Measurements from ENCODE around the gene GPR141. TPM values are rescaled to one million over a fixed set of nuclear protein-coding genes. Genes with fewer than 3 reads are reported as not detected.
A peak's percentile ranks its signal among the peaks of the same experiment; 100 is the strongest.
"Not testable (repeated sequence)": the region's sequence is repeated elsewhere in the genome, so short reads cannot be mapped to it uniquely, and the experiment has no call there.

The GPR141 gene
- total RNA-seq, 1 donor from 2014 or later: 0.60 TPM

DNA sequence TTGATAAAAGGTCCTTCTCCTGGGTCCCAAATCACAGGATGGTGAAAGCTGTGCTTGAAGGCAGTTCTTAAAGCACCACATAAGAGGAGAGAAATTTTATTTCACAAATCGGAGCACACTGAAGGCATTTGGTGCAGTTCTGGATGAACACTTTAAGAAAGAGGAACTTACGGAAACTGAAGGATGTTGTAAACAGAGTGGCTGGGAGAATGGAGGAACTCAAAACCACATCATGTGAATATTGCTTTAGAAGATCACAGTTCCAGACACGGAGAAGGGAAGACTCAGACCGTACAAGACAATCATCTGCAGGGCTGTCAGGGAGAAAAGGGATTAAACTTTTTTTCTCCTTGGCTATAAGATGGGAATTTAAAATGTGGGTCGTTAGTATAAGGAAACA lies 9.0 kb upstream of the GPR141 start:
- DNase-seq (ENCODE audit: missing footprints) (no peak), ATAC-seq (peak; percentile 44)
- intact Hi-C loops (cut with DNase I): no loop called here

DNA sequence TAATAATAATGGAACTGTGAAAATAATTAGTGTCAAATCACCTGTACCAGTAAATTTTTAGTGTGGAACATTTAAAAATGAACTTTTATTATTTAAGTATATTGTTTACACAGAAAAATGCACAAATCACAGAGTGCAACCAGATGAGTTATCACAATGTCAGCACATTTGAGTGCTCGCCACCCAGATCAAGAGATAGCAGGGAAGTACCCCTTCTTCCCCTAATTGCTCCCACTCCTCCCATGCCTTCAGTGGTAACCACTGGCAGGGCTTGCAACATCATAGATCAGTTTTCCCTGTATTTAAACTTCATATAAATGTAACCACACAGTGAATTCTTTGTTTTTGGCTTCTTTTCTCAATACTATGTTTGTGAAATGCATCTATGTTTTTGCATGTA lies 7.8 kb upstream of the GPR141 start:
- intact Hi-C loops (cut with DNase I): no loop called here
- ATAC-seq: no peak
- no peak for DNase-seq (ENCODE audit: missing footprints)

DNA sequence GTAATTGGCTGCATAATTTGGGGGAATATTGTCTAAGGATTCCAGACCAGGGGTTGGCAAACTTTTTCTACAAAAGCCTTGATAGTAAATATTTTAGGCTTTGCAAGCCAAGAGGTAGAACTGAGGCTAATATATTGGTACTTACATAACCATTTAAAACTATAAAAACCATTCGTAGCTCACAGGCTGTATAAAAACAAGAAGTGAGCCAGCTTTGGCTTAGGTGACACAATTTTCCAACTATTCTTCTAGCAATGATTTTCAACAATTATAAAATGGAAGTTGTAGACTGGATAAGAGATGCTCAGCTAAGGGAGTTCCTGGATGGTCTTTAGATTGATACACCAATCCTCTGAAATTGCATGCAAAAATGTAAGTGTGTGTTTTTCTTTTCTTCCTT lies 1.4 kb downstream of the GPR141 start:
- DNase-seq (ENCODE audit: missing footprints): no peak
- no peak for ATAC-seq
- intact Hi-C loops (cut with DNase I): no loop called here

DNA sequence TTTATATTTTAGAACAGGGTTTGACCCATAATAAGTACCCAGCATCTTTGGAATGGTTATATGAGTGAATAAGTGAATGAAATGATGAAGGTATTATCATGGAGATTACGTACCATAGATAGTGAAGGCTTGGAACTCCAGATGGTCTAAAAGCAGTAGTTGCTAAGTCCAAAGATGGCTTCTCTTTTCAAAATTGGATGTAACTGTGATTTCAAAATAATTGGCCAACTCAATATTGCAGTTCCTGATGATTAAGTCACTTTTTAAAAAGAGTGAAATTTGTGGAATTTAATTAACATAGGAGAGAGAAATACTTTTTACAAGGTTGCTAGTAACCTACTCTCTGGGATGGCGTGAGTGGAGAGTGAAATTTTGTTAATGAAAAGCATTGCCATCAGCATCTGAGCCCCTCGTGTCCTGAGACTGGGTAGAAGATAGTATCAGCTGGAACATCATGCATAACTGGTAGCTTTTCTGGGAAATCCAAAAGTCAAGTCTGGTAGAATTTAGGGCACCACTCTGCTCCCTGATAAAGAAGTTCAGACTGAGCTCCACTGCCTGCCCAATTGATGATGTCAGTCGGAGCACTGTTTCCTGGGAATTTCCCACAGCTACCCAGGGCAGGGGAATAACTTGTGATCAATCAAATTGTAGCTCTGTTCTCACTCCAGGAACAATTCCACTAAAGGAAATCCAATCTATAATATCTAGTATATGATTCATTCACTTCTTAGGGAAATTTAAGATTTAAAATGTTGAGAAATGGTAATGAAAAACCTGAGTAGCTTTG lies 3.2 kb downstream of the GPR141 start:
- intact Hi-C loops (cut with DNase I): no loop called here
- ATAC-seq: no peak
- DNase-seq (ENCODE audit: missing footprints): no peak

DNA sequence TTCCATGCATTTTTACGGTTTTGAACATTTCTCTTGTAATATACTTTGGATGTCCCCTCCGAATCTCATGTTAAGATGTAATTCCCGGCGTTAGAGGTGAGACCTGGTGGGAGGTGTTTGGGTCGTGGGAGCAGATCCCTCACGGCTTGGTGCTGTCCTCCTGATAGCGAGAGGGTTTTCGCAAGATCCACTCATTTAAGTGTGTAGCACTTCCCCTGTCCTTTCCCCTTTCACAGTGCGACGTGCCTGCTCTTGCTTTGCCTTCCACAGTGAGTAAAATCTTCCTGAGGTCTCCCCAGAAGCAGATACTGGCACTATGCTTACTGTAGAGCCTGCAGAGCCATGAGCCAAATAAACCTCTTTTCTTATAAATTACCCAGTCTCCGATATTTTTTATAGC lies 6.6 kb downstream of the GPR141 start:
- ATAC-seq: no peak
- DNase-seq (ENCODE audit: missing footprints): no peak
- intact Hi-C loops (cut with DNase I): no loop called here

DNA sequence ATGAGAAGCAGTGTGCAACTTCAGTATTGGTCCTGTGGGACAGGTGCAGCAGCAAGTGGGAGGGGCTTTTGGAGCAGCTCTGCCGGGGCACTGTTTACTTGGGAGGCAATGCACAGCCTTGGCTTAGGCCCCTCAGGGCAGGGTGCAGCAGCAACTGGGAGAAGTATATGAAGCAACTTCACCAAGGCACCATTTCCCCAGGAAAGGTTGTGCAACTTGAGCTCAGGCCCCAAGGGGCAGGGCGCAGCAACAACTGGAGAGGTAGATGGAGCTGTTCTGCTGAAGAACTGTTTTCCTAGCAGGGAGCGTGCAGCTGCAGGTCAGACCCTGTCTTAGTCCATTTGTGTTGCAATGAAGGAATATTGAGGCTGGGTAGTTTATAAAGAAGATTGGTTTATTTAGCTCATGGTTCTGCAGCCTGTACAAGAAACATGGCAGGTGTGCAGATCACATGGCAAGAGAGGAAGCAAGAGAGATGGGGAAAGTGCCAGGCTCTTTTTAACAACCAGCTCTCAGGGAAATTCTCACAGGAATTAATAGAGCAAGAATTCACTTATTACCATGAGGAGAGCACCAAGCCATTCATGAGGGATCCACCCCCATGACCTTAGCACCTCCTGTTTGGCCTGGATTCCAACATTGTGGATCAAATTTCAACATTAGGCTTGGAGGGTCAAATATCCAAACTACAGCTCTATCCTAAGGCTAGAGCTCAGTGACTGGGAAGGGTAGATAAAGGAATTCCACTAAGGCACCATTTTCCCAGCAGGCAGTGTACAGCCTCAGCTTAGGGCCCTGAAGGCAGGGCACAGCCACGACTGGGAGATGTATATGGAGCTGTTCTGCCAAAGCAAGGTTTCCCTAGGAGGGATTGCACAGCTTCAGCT lies 10.9 kb downstream of the GPR141 start:
- DNase-seq (ENCODE audit: missing footprints) (peak; percentile 79), ATAC-seq (peak; percentile 64)
- intact Hi-C loops (cut with DNase I): no loop called here

DNA sequence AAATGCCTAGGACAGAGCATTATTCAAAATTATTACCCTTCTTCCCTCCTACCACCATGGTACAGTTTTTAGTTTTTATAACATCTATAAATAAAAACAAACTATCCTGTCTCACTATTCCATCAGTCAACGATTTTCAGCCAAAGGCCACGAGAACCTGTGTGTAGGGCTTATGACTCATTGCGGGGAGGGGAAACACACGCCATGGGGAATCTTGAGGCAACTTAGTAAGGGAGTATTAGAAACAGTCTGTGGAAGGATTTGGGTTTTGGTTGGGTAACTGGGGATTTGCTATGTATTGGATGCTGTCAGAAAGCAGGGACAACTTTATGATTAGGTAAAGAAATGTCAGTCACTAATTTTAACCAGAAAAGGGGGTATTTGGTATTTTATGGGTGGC lies 14.7 kb downstream of the GPR141 start:
- intact Hi-C loops (cut with DNase I): no loop called here
- DNase-seq (ENCODE audit: missing footprints): no peak
- no peak for ATAC-seq

DNA sequence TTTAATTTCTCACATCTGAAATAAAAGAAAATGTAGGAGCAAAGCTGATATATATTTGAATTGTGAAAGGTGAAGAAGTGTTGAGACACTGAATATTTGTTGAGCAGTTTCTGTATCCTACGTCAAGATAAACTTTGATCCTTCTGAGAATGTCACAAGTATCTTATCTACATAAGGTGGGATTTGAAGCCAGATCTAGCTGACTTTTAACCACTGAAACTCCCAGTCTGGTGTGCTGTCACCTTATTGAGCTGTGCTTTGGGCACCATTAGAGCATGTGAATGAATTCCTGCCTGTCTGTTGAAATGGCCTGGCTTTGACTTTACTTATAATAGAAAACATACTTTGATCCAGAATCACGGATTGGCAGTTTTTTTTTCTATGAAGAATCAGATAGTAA lies 15.2 kb downstream of the GPR141 start:
- no peak for DNase-seq (ENCODE audit: missing footprints)
- intact Hi-C loops (cut with DNase I): no loop called here
- no peak for ATAC-seq

DNA sequence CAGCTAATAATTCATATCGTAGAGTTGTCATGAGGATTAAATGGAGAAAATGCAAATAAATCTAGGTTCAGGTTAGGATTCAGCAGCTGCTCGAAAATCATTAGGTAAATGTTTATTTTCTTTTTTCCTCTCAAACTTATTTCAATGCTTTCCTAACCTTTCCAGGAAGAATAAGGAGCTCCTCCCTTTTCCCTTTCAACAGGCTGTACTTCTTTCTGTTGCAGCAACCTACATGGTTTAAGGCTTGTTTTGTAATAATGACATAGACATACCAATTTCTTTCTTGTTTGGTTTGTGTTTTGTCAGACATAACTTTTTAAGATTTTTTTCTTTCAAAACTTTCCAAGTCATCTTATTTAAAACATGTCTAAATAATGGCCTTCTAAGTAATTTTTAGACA lies 18.2 kb downstream of the GPR141 start:
- no peak for DNase-seq (ENCODE audit: missing footprints)
- no peak for ATAC-seq
- intact Hi-C loops (cut with DNase I): no loop called here

DNA sequence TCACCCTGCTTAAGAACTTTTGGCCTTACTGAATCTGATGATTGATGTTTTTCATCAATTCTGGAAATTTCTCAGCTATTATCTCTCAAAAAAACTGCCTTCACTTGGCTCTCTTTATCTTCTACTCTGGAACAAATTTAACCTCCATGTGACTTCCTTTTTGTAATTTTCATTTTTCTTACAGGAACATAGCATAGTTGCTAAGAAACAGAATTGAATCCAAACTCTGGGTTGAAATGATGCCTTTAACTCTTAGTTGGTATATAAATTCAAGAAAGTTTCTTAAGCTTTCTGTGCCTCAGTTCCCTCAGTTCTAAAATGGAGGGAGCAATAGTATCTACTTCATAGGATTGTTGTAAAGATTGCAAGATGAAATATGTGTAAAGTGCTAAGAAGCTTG lies 19.8 kb downstream of the GPR141 start:
- no peak for ATAC-seq
- intact Hi-C loops (cut with DNase I): no loop called here
- no peak for DNase-seq (ENCODE audit: missing footprints)

DNA sequence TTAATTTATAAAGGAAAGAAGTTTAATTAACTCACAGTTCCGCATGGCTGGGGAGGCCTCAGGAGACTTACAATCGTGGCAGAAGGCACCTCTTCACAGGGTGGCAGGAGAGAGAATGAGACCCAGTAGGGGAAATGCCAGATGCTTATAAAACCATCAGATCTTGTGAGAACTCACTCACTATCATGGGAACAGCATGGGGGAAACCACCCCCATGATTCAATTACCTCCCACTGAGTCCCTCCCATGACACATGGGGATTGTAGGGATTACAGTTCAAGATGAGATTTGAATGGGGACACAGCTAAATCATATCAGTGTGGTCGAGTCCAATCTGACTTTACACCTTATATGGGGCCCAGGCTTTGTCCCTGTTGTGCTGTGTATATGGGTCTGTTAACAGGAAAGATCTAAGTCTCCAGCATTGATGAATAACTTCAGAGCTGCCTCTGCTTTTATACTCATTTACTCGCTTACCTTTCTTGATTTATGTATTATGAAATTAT lies 20.8 kb downstream of the GPR141 start:
- DNase-seq (ENCODE audit: missing footprints); ATAC-seq; intact Hi-C loops (cut with DNase I): not testable (repeated sequence)

DNA sequence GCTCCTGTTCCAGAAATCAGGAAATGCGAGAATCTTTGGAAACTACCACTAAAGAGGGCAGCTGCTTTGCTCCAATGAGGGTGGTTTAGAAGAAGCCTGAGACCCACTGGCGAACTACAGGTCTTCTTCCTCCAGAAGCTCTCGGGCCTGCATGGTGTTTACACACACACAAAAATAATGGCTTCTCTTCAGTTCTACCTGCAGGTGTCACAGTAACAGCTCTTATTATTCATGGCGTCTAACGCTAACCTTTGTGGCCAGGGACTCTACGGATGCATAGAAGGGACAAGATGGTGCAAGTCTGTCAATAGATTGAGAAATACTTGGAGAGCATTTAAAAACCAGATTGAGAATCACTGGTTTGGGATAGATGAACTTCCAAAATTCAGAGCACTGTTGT lies 22.4 kb downstream of the GPR141 start:
- ATAC-seq: no peak
- DNase-seq (ENCODE audit: missing footprints): no peak
- intact Hi-C loops (cut with DNase I): no loop called here

DNA sequence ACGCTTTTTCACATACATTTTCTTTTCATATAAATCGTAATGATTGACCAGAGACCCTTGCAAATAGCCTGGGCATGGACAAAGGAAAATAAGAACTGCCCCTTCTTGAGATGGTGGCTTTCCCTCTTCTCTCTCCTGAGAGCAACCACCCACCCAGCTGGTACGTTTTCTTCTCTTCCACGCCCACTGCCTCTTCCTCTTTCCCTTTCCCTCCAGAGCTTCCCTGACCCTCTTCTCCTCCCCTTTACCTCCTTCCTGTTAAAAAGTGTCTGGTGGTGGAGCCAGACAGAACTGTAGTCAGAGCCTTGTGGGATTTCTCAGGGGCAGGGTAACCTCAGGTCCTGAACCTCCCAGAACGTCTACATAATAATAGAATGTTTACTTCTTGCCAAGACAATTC lies 23.2 kb downstream of the GPR141 start:
- ATAC-seq: no peak
- intact Hi-C loops (cut with DNase I): no loop called here
- DNase-seq (ENCODE audit: missing footprints): no peak

DNA sequence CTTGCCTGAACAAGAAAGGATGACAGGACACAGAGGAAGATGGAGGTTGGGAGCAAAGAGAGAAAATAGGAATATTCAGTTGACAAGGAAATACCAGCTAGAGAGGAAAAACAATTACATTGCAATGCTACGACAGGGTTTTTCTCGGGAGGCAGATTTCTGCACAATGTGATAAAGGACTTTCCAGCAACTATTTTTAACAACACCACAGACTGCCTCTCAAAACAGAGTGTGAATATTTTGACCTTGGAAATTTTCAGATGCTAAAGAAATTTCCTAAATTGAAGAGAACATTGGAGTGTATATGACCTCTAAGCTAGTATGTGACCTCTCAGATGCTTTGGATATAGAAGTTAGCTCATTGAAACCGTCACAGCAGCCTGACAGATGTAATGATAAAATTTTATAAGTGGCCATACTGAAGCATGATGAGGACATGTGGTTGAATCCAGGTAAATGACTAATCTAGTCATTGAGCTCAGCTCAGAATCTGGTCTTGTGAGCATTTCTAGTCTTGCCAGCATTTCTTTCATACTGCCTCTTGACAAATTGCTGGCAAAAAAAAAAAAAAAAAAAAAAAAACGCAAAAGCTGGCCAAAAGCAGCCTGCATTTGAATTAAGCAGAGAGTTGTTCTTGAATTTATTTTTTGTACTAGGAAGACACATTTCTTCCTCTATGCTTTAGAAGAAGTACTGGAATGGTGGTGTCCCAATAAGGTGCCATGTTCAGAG lies 24.4 kb downstream of the GPR141 start:
- intact Hi-C loops (cut with DNase I): no loop called here
- ATAC-seq: no peak
- no peak for DNase-seq (ENCODE audit: missing footprints)

DNA sequence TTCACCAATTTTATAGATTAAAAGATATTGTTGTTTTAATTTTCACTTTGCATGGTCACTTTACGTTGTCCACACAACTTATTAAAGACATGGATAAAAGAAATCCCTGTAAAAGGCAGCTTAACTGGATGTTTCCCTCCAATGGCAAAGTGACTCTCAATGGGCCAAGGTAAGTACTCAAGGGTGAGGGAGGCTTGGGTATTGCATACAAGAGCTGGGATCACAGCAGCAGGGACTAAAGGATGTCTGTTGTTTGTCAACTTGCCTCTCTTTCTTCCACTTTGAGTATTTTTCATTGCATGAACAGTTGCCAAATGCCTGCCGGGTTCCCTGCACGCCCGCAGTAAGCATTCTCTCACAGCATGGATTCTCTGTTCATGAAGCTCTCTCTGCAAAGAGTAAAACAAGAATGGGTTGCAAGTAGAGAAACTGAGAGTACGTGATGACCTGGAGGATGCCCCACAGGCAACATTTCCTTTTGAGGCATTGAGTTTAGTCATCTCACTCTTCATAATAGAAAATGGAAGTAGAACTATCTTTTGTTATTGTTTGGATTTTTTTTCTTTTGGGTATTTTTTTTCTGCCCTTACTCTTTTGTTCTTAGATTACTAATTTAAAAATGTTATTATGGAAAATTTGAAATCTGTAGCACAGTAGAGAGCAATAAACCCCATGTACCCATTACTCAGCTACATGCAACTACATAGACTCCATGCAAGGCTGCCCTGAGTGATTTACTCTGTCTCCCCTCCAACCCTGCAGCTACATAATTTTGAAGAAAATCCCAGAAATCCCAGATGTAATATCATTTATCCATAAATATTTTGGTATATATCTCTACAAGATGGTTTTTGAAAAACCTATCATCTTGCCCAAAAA lies 26.3 kb downstream of the GPR141 start:
- ATAC-seq (no peak), DNase-seq (ENCODE audit: missing footprints) (no peak)
- intact Hi-C loops (cut with DNase I): no loop called here

DNA sequence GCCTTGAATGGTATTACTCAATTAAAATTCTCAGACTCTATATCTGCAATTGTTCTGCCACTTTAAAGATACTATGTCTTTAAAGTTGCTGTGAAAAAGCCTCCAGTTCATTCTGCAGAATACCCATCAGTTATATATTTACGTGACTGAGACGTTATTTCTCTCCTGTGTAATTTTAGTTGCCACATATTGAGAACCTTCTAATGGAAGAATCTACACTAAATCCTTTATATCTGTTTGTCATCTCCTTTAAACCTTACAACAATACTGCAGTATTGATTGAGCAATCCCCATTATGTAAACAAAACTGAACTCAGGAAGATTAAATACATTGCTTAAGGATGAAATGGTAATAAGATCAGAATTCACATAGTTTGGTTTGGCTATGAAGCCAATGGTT lies 30.0 kb downstream of the GPR141 start:
- intact Hi-C loops (cut with DNase I): no loop called here
- ATAC-seq (no peak), DNase-seq (ENCODE audit: missing footprints) (no peak)

DNA sequence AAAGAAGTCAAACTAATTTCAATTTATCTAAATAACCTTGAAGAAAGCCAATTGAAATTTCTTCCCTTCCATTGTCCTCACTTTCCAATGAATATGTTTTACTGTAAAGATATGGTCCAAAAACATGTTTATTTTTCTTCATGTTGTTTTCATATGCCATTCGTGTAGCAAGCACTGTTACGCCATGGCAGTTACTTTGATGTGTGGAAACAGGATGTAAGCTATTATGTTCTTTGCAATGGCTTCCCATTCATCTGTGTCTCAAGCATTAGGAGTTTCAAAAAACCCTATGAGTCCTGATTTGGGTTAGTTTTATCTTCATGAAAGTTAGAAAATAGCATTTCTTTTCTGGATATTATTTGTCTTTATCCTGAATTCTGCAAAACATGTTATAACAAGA lies 31.0 kb downstream of the GPR141 start:
- DNase-seq (ENCODE audit: missing footprints): no peak
- intact Hi-C loops (cut with DNase I): no loop called here
- no peak for ATAC-seq

DNA sequence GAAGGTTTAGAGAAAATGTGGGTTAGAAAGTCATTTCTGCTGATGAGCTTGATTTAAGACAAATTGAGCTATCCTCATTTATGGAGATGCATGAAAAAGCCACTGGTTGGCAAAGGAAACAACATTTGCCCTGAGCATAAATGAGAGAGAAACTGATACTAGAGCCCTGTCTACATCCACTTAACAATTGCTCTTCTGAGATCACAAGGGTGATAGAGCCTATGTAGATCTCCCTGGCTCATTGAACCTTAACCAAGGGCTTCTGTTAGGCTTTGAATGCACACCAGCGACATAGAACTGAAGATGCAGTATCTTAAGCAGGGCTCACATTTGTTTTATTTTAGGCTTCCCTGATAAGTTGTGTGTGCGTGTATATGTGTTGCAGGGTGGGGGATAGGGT lies 35.0 kb downstream of the GPR141 start:
- ATAC-seq (no peak), DNase-seq (ENCODE audit: missing footprints) (no peak)
- intact Hi-C loops (cut with DNase I): no loop called here

DNA sequence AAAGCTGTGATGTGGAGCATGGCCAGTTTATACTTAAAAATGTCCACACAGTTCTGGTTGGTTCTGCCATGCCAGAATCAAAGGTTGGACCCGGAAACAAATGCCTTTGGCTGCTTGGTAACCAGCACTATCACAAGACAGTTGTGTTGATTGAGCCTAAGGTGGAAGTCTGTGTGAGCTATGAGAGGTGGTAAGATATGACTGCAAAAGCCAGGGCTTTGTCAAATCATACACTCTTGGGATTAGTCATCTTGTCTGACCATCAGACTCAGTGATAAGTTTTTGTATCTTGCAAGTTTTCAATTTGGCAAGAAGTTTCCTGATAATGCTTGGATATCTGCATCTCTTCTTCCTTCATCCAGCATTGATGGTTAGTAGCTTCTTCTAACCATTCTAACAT lies 35.5 kb downstream of the GPR141 start:
- intact Hi-C loops (cut with DNase I): no loop called here
- DNase-seq (ENCODE audit: missing footprints) (no peak), ATAC-seq (no peak)
